Keratinocyte (primary cell): ENCODE measurements around the gene AQP2. TPM values are rescaled to one million over a fixed set of nuclear protein-coding genes. Genes with fewer than 3 reads are reported as not detected.

ENCODE experiments used
- DNase-seq: peaks from one replicate; pipeline ENCODE4 v3.0.0-alpha.2; 2011; ENCODE audit warnings: low read depth, missing footprints, low spot score
- FAIRE-seq: peaks from 2 replicates; lab custom pipeline; 2011; peaks lifted over from hg19 to GRCh38; lab: Jason Lieb, UNC
- H2AFZ ChIP-seq: 2 replicates; pipeline ENCODE4 v1.6.0; 2012; ENCODE audit warnings: low read length, control low read depth, inconsistent platforms; ENCODE audit not compliant: control insufficient read depth
- H3K27ac ChIP-seq: 2 replicates; pipeline ENCODE4 v1.5.1; 2011; ENCODE audit warnings: low read length; ENCODE audit not compliant: control insufficient read depth, insufficient read depth
- H3K27me3 ChIP-seq: 3 replicates; pipeline ENCODE4 v1.6.0; 2011; ENCODE audit warnings: low read length; ENCODE audit not compliant: control insufficient read depth, insufficient read depth; ENCODE audit errors: extremely low read depth
- H3K36me3 ChIP-seq, 2 experiments: 2 replicates in 1 of 2; 3 replicates in 1 of 2; pipeline ENCODE4 v1.5.1; 2011; ENCODE audit warnings: low read length in 2 of 2, mild to moderate bottlenecking in 1 of 2; ENCODE audit not compliant: control insufficient read depth in 2 of 2, insufficient read depth in 2 of 2; ENCODE audit errors: extremely low read depth in 1 of 2
- H3K4me1 ChIP-seq: 3 replicates; pipeline ENCODE4 v1.5.1; 2011; ENCODE audit warnings: low read length; ENCODE audit not compliant: control insufficient read depth, insufficient read depth; ENCODE audit errors: extremely low read depth
- H3K4me2 ChIP-seq: 3 replicates; pipeline ENCODE4 v1.6.0; 2011; ENCODE audit warnings: low read depth, low read length; ENCODE audit not compliant: control insufficient read depth, insufficient read depth; ENCODE audit errors: extremely low read depth
- H3K4me3 ChIP-seq, 3 experiments: fragments of 200-600 bp in 1 of 3; sonication (generic) in 1 of 3; 2 replicates in 2 of 3; 3 replicates in 1 of 3; pipeline ENCODE4 v1.5.1; 2011 to 2016; ENCODE audit warnings: low read length in 3 of 3, mild to moderate bottlenecking in 3 of 3, control low read depth in 2 of 3, inconsistent platforms in 1 of 3, low read depth in 1 of 3, mixed read lengths in 1 of 3, mixed run types in 1 of 3, moderate library complexity in 1 of 3; ENCODE audit not compliant: control insufficient read depth in 2 of 3, insufficient read depth in 2 of 3; ENCODE audit errors: extremely low read depth in 1 of 3
- H3K79me2 ChIP-seq: 2 replicates; pipeline ENCODE4 v1.6.0; 2012; ENCODE audit warnings: low read length; ENCODE audit not compliant: control insufficient read depth, insufficient read depth
- H3K9ac ChIP-seq: 3 replicates; pipeline ENCODE4 v1.6.0; 2011; ENCODE audit warnings: low read length; ENCODE audit not compliant: control insufficient read depth, insufficient read depth; ENCODE audit errors: extremely low read depth
- H3K9me1 ChIP-seq: 3 replicates; pipeline ENCODE4 v1.6.0; 2011; ENCODE audit warnings: low read length; ENCODE audit not compliant: control insufficient read depth, insufficient read depth; ENCODE audit errors: extremely low read depth
- H3K9me3 ChIP-seq: 2 replicates; pipeline ENCODE4 v1.5.1; 2012; ENCODE audit warnings: low read depth, low read length; ENCODE audit not compliant: control insufficient read depth
- H4K20me1 ChIP-seq: 3 replicates; pipeline ENCODE4 v1.6.0; 2011; ENCODE audit warnings: low read length; ENCODE audit not compliant: control insufficient read depth, insufficient read depth; ENCODE audit errors: extremely low read depth
- CTCF ChIP-seq, 3 experiments: IDR thresholded peaks in 1 of 3; conservative IDR thresholded peaks in 1 of 3; optimal IDR thresholded peaks in 1 of 3; 2 replicates in 2 of 3; 3 replicates in 1 of 3; pipeline versions ENCODE3 to v1.5.1; 2011; ENCODE audit warnings: low read length in 3 of 3, mild to moderate bottlenecking in 3 of 3, moderate library complexity in 2 of 3, control low read depth in 1 of 3, inconsistent platforms in 1 of 3; ENCODE audit not compliant: insufficient read depth in 2 of 3; ENCODE audit errors: extremely low read depth in 1 of 3
- EZH2 ChIP-seq: IDR thresholded peaks from one replicate; pipeline ENCODE4 v1.6.1; 2012; ENCODE audit warnings: inconsistent platforms, mild to moderate bottlenecking, low read length, moderate library complexity
- dilution Hi-C: fragments of 300-500 bp; cut with MboI; formaldehyde crosslinking; loops from one replicate; pipeline ENCODE4 v1.7.0; 2020; ENCODE audit warnings: low sequenced_read_pairs; ENCODE audit not compliant: extremely low pct_ligation_motif_present
- polyA plus RNA-seq, 5 experiments: library from polyadenylated mRNA; depleted of rRNA in 3 of 5; stranded (reverse) in 3 of 5; stranded (forward) in 1 of 5; unstranded in 1 of 5; fragments of >200 nt; gene quantifications; 1 replicate in 1 of 5; 2 replicates in 3 of 5; 3 replicates in 1 of 5; pipeline versions ENCODE4 v1.2.1 to v1.2.3, GENCODE V29; 2011 to 2012; ENCODE audit warnings: missing spikeins in 2 of 5, low read depth in 1 of 5, low replicate concordance in 1 of 5

AQP2 gene
- polyA plus RNA-seq, 1 donor (not counting 4 experiments of a cell fraction or from before 2014, with no cell fraction given): not detected

- H3K4me1 ChIP-seq: no peaks in the 10 kb centered on the region
- H3K4me3 ChIP-seq: no peak overlapping the region
- no peaks in the 10 kb centered on the region for H3K9me1 ChIP-seq
- no peak overlapping the region for H3K9ac ChIP-seq
- H3K36me3 ChIP-seq: no peaks in the 10 kb centered on the region
- TF ChIP-seq CTCF (optimal IDR thresholded peaks at IDR 0.05 in 1 of 3, IDR thresholded peaks at IDR 0.05 in 1 of 3, conservative IDR thresholded peaks at IDR 0.05 in 1 of 3; ENCODE audit: extremely low read depth in 1 of 3, insufficient read depth in 2 of 3, low read length in 3 of 3): no peak
- no peak for TF ChIP-seq EZH2
- H2AFZ ChIP-seq: no peak overlapping the region
- no peak overlapping the region for H3K27ac ChIP-seq
- dilution Hi-C loops: no loop called here
- H3K9me3 ChIP-seq: no peaks in the 10 kb centered on the region
- H3K79me2 ChIP-seq: no peaks in the 10 kb centered on the region
- FAIRE-seq: no peak
- H3K4me2 ChIP-seq: no peak overlapping the region
- peaks cover 5% of the 10 kb centered on the region for H3K27me3 ChIP-seq
- no peaks in the 10 kb centered on the region for H4K20me1 ChIP-seq
- DNase-seq: no peak
Measured at GRCh38 chr12:49924628-49925246, 25.8 kb upstream of the AQP2 start.

DNA sequence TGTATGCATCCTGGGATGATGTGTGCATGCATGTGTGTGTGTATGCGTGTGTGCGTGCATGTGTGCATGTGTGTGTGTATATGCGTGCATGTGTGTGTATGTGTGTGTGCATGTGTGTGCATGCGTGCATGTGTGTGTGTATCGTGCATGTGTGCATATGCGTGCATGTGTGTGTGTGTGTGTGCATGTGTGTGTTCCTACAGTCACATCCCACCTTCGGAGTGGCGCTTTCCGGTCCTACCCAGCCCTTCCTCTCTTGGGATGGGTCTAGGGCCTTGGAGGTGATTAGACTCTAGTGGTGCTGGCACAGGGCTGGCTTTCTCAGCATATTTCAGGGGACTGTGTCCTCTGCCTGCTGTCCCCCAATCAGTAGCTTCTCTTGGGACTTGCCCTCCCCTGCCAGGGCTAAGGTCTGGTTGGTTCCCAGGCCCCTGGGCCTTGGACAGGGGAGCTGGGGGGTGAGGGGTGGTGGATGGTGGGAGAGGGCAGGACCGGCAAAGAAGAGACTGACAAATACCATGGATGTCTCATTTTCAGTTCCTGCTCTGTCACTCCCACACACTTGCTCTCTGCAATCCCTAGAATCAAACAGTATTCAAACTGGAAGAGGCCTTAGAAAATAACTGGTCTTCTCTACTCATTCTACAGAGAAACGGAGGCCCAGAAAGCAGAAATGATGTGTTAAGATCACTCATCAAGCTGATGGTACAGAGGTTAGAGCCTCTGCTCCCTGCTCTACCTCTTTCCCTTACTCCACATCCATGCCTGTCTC lies 24.9 kb upstream of the AQP2 start:
- H3K27ac ChIP-seq: no peak overlapping the region
- no peaks in the 10 kb centered on the region for H3K4me1 ChIP-seq
- FAIRE-seq: no peak

More for the DNA sequence above, 24.9 kb upstream of the AQP2 start:
- Histone ChIP-seq H3K79me2 (no peaks in the 10 kb centered on the region), H3K4me2 (no peak overlapping the region), H3K9ac (no peak overlapping the region), H3K4me3 (no peak overlapping the region), H2AFZ (no peak overlapping the region), H4K20me1 (no peaks in the 10 kb centered on the region), H3K9me1 (no peaks in the 10 kb centered on the region), H3K27me3 (peaks cover 5% of the 10 kb centered on the region), H3K36me3 (no peaks in the 10 kb centered on the region), H3K9me3 (no peaks in the 10 kb centered on the region)
- dilution Hi-C loops: no loop called here
- TF ChIP-seq EZH2: no peak
- TF ChIP-seq CTCF (optimal IDR thresholded peaks at IDR 0.05 in 1 of 3, IDR thresholded peaks at IDR 0.05 in 1 of 3, conservative IDR thresholded peaks at IDR 0.05 in 1 of 3; ENCODE audit: extremely low read depth in 1 of 3, insufficient read depth in 2 of 3, low read length in 3 of 3): no peak
- DNase-seq: no peak
